ENCODE data around the gene MINDY4.

MINDY4 gene

GRCh38 chr7:30935569-30935877, 164.3 kb downstream of the MINDY4 start:
- H3K4me3 ChIP-seq (ENCODE audit: low read length), result no peak overlapping the region
- no peak for DNase-seq (ENCODE audit: low read depth)
- TF ChIP-seq CTCF (IDR thresholded peaks at IDR 0.05; ENCODE audit: insufficient read depth, low read depth, low read length, missing control alignments), result no peak

- no peak for DNase-seq (ENCODE audit: low read depth)
- no peak overlapping the region for H3K4me3 ChIP-seq (ENCODE audit: low read length)
- TF ChIP-seq CTCF (IDR thresholded peaks at IDR 0.05; ENCODE audit: insufficient read depth, low read depth, low read length, missing control alignments), result no peak
These were observed 165.5 kb downstream of the MINDY4 start for GRCh38 chr7:30936650-30937245.

- no peak for TF ChIP-seq CTCF (IDR thresholded peaks at IDR 0.05; ENCODE audit: insufficient read depth, low read depth, low read length, missing control alignments)
- no peak for DNase-seq (ENCODE audit: low read depth)
- H3K4me3 ChIP-seq (ENCODE audit: low read length), result no peak overlapping the region
These were observed 166.2 kb downstream of the MINDY4 start for GRCh38 chr7:30937416-30937815.

GRCh38 chr7:30938435-30939316, 167.5 kb downstream of the MINDY4 start:
- H3K4me3 ChIP-seq (ENCODE audit: low read length), result no peak overlapping the region
- TF ChIP-seq CTCF (IDR thresholded peaks at IDR 0.05; ENCODE audit: insufficient read depth, low read depth, low read length, missing control alignments), result peak; percentile 96
- DNase-seq (ENCODE audit: low read depth), result peak; percentile 78

- no peak overlapping the region for H3K4me3 ChIP-seq (ENCODE audit: low read length)
- DNase-seq (ENCODE audit: low read depth), result no peak
- no peak for TF ChIP-seq CTCF (IDR thresholded peaks at IDR 0.05; ENCODE audit: insufficient read depth, low read depth, low read length, missing control alignments)
These were observed 170.5 kb downstream of the MINDY4 start for GRCh38 chr7:30941582-30942323.
